Stomach (tissue), 4 donors: ENCODE measurements around the gene GNAO1.

Experiments used
- EP300 ChIP-seq: sonication (generic); formaldehyde crosslinking; IDR thresholded peaks from one replicate; pipeline ENCODE4 v1.6.1; 2017; ENCODE audit warnings: antibody characterized with exemption
- POLR2AphosphoS5 ChIP-seq, 3 donors: sonication (generic); formaldehyde crosslinking; IDR thresholded peaks; one replicate each; pipeline ENCODE4 v1.6.1; 2016; ENCODE audit warnings: antibody characterized with exemption in 3 of 3
- TF ChIP-seq, protein P1 (sequence below), 7 experiments: fragments of 450-650 bp in 4 of 7; fragments of 200-600 bp in 3 of 7; sonication (generic) in 3 of 7; IDR thresholded peaks; one replicate each; pipeline ENCODE4 v1.5.1; 2016 to 2019; ENCODE audit warnings: antibody characterized with exemption in 7 of 7, control low read depth in 2 of 7, mild to moderate bottlenecking in 1 of 7

- TF ChIP-seq EP300: no peak
- no peak for TF ChIP-seq POLR2AphosphoS5 (IDR thresholded peaks at IDR 0.05)
- TF ChIP-seq, protein P1, sequence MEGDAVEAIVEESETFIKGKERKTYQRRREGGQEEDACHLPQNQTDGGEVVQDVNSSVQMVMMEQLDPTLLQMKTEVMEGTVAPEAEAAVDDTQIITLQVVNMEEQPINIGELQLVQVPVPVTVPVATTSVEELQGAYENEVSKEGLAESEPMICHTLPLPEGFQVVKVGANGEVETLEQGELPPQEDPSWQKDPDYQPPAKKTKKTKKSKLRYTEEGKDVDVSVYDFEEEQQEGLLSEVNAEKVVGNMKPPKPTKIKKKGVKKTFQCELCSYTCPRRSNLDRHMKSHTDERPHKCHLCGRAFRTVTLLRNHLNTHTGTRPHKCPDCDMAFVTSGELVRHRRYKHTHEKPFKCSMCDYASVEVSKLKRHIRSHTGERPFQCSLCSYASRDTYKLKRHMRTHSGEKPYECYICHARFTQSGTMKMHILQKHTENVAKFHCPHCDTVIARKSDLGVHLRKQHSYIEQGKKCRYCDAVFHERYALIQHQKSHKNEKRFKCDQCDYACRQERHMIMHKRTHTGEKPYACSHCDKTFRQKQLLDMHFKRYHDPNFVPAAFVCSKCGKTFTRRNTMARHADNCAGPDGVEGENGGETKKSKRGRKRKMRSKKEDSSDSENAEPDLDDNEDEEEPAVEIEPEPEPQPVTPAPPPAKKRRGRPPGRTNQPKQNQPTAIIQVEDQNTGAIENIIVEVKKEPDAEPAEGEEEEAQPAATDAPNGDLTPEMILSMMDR (IDR thresholded peaks at IDR 0.05): no peak
Measured at GRCh38 chr16:56305956-56306565, 114.8 kb downstream of the GNAO1 start.
